ENCODE data around the gene JAG1.

Gene JAG1

GRCh38 chr20:10689385-10689784 lies 15.6 kb upstream of the JAG1 start:
- Histone ChIP-seq H3K4me2 (ENCODE audit: low read depth, low read length, poor library complexity, severe bottlenecking) (no peak overlapping the region), H4K20me1 (ENCODE audit: low read depth, low read length) (no peaks in the 10 kb centered on the region), H3K9me2 (replicated peaks; ENCODE audit: insufficient read depth, low read length) (no peaks in the 10 kb centered on the region), H2AFZ (ENCODE audit: low read depth, low read length, severe bottlenecking) (no peak overlapping the region), H3K27me3 (ENCODE audit: low read length) (no peaks in the 10 kb centered on the region; the same call in 1 of the 2 replicates), H3K79me2 (ENCODE audit: insufficient read depth, low read length) (no peaks in the 10 kb centered on the region), H3K36me3 (ENCODE audit: low read length) (no peaks in the 10 kb centered on the region), H3K9ac (ENCODE audit: low read length) (no peak overlapping the region), H3K27ac (ENCODE audit: low read depth, low read length) (no peak overlapping the region), H3K4me3 (ENCODE audit: insufficient read depth, low read length, poor library complexity, severe bottlenecking) (no peak overlapping the region), H3K9me3 (ENCODE audit: insufficient read depth, low read length) (no peaks in the 10 kb centered on the region), H3F3A (ENCODE audit: insufficient read depth) (no peaks in the 10 kb centered on the region)
- TF ChIP-seq EZH2phosphoT487 (conservative IDR thresholded peaks at IDR 0.05; ENCODE audit: low read length), result no peak
- no peak for TF ChIP-seq CTCF (IDR thresholded peaks at IDR 0.05; ENCODE audit: insufficient read depth, low read length, poor library complexity, severe bottlenecking)

GRCh38 chr20:10687895-10688294 lies 14.1 kb upstream of the JAG1 start:
- H4K20me1 ChIP-seq (ENCODE audit: low read depth, low read length), result no peaks in the 10 kb centered on the region

GRCh38 chr20:10686356-10687133 lies 12.7 kb upstream of the JAG1 start:
- Histone ChIP-seq H3F3A (ENCODE audit: insufficient read depth) (no peaks in the 10 kb centered on the region), H3K4me2 (ENCODE audit: low read depth, low read length, poor library complexity, severe bottlenecking) (no peak overlapping the region), H3K27me3 (ENCODE audit: low read length) (no peaks in the 10 kb centered on the region; the same call in 1 of the 2 replicates), H3K79me2 (ENCODE audit: insufficient read depth, low read length) (no peaks in the 10 kb centered on the region), H3K27ac (ENCODE audit: low read depth, low read length) (no peak overlapping the region), H3K9me3 (ENCODE audit: insufficient read depth, low read length) (no peaks in the 10 kb centered on the region), H3K9ac (ENCODE audit: low read length) (no peak overlapping the region), H2AFZ (ENCODE audit: low read depth, low read length, severe bottlenecking) (no peak overlapping the region), H4K20me1 (ENCODE audit: low read depth, low read length) (no peaks in the 10 kb centered on the region), H3K36me3 (ENCODE audit: low read length) (no peaks in the 10 kb centered on the region), H3K4me3 (ENCODE audit: insufficient read depth, low read length, poor library complexity, severe bottlenecking) (no peak overlapping the region), H3K9me2 (replicated peaks; ENCODE audit: insufficient read depth, low read length) (no peaks in the 10 kb centered on the region)
- TF ChIP-seq EZH2phosphoT487 (conservative IDR thresholded peaks at IDR 0.05; ENCODE audit: low read length) (no peak), CTCF (IDR thresholded peaks at IDR 0.05; ENCODE audit: insufficient read depth, low read length, poor library complexity, severe bottlenecking) (no peak)

More at GRCh38 chr20:10687895-10688294, 14.1 kb upstream of the JAG1 start:
- no peaks in the 10 kb centered on the region; the same call in 1 of the 2 replicates for H3K27me3 ChIP-seq (ENCODE audit: low read length)
- no peak overlapping the region for H3K4me3 ChIP-seq (ENCODE audit: insufficient read depth, low read length, poor library complexity, severe bottlenecking)
- TF ChIP-seq EZH2phosphoT487 (conservative IDR thresholded peaks at IDR 0.05; ENCODE audit: low read length) (no peak), CTCF (IDR thresholded peaks at IDR 0.05; ENCODE audit: insufficient read depth, low read length, poor library complexity, severe bottlenecking) (no peak)
- no peaks in the 10 kb centered on the region for H3K9me2 ChIP-seq (replicated peaks; ENCODE audit: insufficient read depth, low read length)
- H3K9me3 ChIP-seq (ENCODE audit: insufficient read depth, low read length), result no peaks in the 10 kb centered on the region
- H3K79me2 ChIP-seq (ENCODE audit: insufficient read depth, low read length), result no peaks in the 10 kb centered on the region
- no peaks in the 10 kb centered on the region for H3K36me3 ChIP-seq (ENCODE audit: low read length)
- no peaks in the 10 kb centered on the region for H3F3A ChIP-seq (ENCODE audit: insufficient read depth)
- H2AFZ ChIP-seq (ENCODE audit: low read depth, low read length, severe bottlenecking), result no peak overlapping the region
- H3K27ac ChIP-seq (ENCODE audit: low read depth, low read length), result no peak overlapping the region
- no peak overlapping the region for H3K9ac ChIP-seq (ENCODE audit: low read length)
- H3K4me2 ChIP-seq (ENCODE audit: low read depth, low read length, poor library complexity, severe bottlenecking), result no peak overlapping the region

All from SU-DHL-6 (cell line).